Embryonic facial prominence (tissue), 1 donor: ENCODE data around the gene CPLX1.
"Not testable (repeated sequence)": the region's sequence is repeated elsewhere in the genome, so short reads cannot be mapped to it uniquely, and the experiment has no call there.

Experiments
- DNase-seq: peaks from one replicate; pipeline ENCODE4 v3.0.0-alpha.2; 2016; ENCODE audit errors: extremely low spot score

Gene CPLX1

DNA sequence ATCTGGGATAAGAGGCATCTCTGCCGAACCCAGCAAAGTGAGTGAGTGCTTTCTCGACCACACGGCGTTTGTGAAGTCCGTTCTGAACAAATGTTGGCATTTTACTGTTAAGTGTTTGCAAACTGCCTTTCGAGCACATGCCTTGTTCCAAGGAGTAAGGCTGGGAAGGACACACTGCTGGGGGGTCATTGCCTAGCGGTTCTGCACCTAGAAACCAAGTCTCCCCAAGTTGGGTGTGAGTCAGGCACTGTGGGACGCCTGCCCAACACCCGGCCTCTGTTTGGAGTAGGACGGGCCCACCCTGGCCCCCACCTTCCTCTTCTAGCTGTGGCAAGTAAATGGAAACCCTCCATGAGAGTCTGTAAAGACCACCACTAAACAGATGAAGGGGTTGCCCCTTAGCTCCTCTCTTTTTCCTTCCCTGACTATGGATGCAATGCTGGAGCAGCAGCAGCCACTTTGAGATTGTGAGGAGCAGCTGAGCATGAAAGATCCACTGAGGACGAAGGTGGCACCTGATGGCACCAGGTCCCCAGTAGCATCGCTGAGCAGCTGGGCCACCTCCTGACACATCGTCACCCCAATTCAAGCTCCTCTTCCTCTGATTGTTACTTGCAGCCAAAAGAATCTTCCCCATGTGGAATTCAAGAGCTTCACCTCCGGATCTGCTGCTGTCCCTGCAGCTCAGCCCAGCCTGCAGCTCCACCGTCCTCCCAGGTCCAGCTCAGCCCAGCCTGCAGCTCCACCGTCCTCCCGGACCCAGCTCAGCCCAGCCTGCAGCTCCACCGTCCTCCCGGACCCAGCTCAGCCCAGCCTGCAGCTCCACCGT, 6.3 kb downstream of the CPLX1 start:
- no peak for DNase-seq

DNA sequence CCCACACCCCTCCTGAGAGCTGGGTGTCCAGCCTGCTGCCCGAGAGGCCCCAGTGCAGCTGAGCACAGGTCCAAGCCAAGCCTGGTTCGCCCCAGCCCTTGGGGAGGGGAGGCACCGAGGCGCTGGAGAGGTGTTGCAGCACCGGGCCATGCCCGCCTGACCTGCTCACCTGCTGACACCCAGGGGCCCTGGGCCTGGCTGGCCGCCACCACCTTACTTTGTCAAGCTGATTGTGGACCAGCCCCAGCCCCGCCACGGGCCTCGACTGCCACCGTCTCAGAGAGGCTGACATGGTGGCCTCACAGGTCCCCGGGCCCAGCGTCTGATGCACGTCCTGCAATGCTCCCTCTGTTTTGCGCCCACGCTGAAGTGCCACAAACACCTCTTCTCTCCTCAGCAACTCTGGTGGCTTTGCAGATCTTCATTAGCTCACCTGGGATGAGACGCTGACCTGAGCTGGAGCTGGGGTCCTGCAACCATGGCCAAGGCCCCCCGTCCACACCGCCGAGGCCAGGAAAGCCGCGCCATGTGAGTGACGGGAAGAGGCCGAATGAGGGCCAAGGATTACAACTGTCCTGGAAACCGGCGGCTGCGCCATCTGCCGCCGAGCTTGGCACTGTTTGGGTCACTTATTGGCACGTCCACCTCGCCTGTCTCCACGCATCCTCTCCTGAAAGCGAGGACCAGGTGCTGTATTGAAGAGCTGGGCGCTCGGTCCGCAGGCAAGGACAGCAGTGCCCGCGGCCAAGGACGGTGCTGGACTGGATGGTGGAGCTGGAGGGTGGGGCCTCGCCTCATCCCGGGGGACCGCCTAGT, 7.6 kb downstream of the CPLX1 start:
- no peak for DNase-seq

- no peak for DNase-seq
Measured at GRCh38 chr4:815464-816146, 10.3 kb downstream of the CPLX1 start.

- DNase-seq = no peak
Measured at GRCh38 chr4:814312-814850, 11.5 kb downstream of the CPLX1 start.

- no peak for DNase-seq
Measured at GRCh38 chr4:813900-814299, 12.0 kb downstream of the CPLX1 start.

DNA sequence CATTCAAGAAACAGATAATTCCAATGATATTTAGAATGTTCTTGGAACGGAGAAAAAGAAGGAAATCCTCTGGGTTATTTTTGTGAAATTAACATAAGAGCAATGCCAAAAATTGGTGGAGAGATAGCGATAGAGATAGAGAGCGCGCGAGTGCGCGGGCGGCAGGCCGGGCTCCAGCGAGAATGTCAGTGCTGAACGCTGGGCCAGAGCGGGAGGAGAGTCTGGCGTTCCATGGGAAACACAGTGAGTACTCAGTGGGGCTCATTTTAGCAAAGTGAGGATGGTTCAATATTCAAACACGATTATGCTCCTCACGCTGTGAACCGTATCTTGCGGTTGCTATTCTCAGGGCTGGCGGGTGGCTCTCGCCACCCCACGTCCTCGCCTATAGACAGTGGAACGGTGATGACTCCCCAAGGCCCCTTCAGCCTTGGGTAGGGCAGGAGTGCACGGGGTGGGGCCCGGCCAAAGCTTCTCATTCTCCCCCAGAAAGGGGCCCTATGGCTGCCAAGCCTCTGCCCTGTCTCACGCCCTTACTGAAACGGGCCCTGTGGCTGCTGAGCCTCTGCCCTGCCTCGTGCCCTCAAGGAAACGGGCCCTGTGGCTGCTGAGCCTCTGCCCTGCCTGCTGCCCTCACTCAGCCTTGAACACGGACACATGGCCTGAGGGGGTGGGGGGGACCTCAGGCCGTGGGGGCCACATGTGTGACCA, 16.9 kb downstream of the CPLX1 start:
- no peak for DNase-seq

DNA sequence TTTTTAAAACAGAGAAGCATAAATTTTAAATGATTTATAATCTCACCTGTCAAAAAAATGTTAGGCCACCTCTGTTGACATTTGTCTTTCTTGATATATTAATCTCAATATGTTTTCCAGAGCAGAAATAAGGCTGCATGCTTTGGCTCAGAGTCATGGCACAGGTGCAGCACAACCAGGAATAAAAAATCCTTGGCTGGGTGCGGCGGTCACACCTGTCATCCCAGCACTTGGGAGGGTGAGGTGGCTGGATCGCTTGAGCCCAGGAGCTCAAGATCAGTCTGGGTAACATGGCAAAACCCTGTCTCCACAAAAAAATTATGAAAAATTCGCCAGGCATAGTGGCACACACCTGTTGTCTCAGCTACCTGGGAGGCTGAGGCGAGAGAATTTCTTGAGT, 18.1 kb downstream of the CPLX1 start:
- no peak for DNase-seq

- not testable (repeated sequence) for DNase-seq
Measured at GRCh38 chr4:806979-807378, 18.9 kb downstream of the CPLX1 start.

- DNase-seq = no peak
Measured at GRCh38 chr4:804804-805203, 21.1 kb downstream of the CPLX1 start.

- DNase-seq = no peak
Measured at GRCh38 chr4:803884-804283, 22.0 kb downstream of the CPLX1 start.

DNA sequence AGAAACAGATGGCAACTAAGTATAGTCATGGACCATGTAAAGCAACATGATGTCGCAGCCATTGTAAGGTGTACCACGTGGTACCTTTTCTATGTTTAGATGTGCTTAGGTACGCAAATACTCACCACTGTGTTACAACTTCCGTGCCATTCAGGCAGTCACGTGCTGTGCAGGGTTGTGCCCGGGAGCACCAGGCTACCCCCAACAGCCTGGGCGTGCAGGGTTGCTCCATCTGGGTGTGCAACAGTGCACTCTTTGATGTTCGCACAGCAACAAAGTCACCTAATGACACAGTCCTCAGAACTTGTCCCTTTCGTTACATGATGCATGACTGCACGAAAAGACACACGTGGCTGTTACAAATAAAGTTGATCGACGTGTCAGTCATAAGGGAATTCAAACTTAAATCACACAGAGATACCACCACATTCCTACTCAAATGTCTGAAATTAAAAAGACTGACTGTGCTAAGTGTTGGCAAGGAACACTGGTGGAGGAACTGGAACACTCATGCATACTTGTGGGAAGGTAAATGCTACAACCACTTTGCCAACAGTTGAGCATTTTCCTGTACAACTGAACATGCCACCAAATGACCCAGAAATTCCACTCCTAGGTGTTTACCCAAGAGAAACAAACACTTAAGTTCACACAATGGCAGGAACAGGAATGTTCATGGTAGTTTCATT, 24.3 kb downstream of the CPLX1 start:
- DNase-seq = no peak

DNA sequence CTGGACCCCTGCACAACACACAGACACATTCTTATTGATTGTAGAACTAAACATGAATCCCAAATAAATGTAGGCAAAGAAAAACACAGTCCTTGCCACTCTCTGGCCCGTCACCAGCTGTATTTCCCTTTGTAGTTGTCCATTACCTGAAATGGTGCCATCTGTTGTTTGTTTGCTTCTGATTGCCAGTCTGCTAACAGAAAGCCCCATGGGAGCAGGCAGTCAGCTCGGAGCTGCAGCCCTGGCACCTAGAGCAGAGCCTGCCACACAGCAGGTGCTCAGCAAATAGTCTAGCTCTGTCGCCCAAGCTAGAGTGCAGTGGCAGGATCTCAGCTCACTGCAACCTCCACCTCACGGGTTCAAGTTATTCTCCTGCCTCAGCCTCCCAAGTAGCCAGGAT, 28.9 kb downstream of the CPLX1 start:
- DNase-seq = no peak

GRCh38 chr4:796206-796605, 29.7 kb downstream of the CPLX1 start:
- no peak for DNase-seq

DNA sequence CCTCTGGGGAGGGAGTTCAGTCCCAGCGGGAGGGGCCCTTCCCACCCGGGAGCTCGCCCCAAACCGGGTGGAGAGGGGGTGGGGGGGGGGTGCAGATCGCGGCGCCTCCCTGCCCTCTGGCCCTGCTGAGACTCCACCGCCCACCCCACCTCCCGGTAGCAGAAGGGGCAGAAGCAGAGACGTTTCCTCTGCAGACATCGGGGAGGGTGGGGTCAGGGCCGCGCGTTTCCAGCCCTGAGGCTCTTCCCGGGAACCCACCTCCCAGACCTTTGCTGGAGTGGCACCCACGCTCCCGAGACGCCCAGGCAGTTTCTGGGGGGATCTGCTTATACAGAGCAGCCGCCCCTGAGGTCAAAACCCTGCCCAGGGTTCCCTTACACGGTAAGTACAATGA, 30.2 kb downstream of the CPLX1 start:
- no peak for DNase-seq

- no peak for DNase-seq
Measured at GRCh38 chr4:794900-795725, 30.8 kb downstream of the CPLX1 start.

DNA sequence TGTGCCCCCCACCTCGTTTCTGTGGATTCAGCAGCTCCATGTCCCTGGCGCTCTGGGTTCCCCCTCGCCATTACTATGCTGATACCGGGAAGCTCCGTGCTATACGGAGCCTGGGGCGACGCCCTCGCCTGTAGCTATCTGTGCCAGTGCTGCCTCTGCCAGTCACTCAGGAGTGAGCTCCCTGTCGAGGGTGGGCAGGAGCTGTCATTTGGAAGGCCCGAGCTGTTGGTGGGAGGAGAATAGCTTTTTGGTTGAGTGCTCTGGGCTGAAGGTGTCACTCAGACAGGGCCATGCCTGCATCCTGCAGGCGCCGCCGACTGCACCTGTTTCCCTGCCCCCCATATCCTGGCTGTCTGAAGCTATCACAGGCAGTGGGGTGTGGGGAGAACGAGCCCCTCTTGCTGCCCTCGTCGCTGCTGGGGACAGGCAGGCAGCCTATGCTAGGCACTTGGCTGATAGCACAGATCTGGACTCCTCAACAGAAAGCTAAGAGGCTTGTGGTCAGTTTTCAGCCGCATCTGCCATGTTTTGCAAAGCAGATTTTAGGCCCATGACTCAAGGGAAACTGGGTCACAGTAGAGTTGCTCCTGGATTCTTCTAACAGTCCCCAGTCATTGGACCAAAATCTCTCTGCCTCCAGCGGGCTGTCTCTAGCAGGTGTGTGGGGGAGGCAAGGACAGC, 31.8 kb downstream of the CPLX1 start:
- no peak for DNase-seq

GRCh38 chr4:793093-793861, 32.7 kb downstream of the CPLX1 start:
- no peak for DNase-seq

- no peak for DNase-seq
Measured at GRCh38 chr4:792626-793092, 33.3 kb downstream of the CPLX1 start.
